HEK293 (cell line): ENCODE results near the gene INF2.

ENCODE experiments used
- ATF2 ChIP-seq: fragments of 450-650 bp; formaldehyde crosslinking; IDR thresholded peaks from 2 replicates; pipeline ENCODE4 v1.5.1; 2016; ENCODE audit warnings: missing biosample characterization, missing genetic modification characterization, low read depth
- CTCF ChIP-seq: fragments of 450-650 bp; formaldehyde crosslinking; IDR thresholded peaks from 2 replicates; pipeline ENCODE4 v1.5.1; 2016; ENCODE audit warnings: missing biosample characterization, missing genetic modification characterization
- MZF1 ChIP-seq: fragments of 450-650 bp; formaldehyde crosslinking; IDR thresholded peaks from 2 replicates; pipeline ENCODE4 v1.5.1; 2017; ENCODE audit warnings: missing biosample characterization, missing genetic modification characterization, borderline replicate concordance
- PATZ1 ChIP-seq: fragments of 450-650 bp; formaldehyde crosslinking; IDR thresholded peaks from 2 replicates; pipeline ENCODE4 v1.5.1; 2016; ENCODE audit warnings: missing biosample characterization, missing genetic modification characterization
- PRDM10 ChIP-seq: fragments of 450-650 bp; formaldehyde crosslinking; IDR thresholded peaks from 2 replicates; pipeline ENCODE4 v1.5.1; 2016; ENCODE audit warnings: missing biosample characterization, missing genetic modification characterization
- REPIN1 ChIP-seq: fragments of 450-650 bp; formaldehyde crosslinking; IDR thresholded peaks from 2 replicates; pipeline ENCODE4 v1.5.1; 2017; ENCODE audit warnings: missing biosample characterization, missing genetic modification characterization, low read depth
- REST ChIP-seq: fragments of 450-650 bp; formaldehyde crosslinking; IDR thresholded peaks from 2 replicates; pipeline ENCODE4 v1.5.1; 2016; ENCODE audit warnings: missing biosample characterization, missing genetic modification characterization
- ZBTB21 ChIP-seq: fragments of 450-650 bp; formaldehyde crosslinking; IDR thresholded peaks from 2 replicates; pipeline ENCODE4 v1.5.1; 2017; ENCODE audit warnings: missing biosample characterization, missing genetic modification characterization
- ZBTB26 ChIP-seq: fragments of 450-650 bp; formaldehyde crosslinking; optimal IDR thresholded peaks from 2 replicates; pipeline ENCODE3; 2016; ENCODE audit warnings: missing biosample characterization, mild to moderate bottlenecking, missing genetic modification characterization
- ZNF140 ChIP-seq: fragments of 450-650 bp; formaldehyde crosslinking; IDR thresholded peaks from 2 replicates; pipeline ENCODE4 v1.5.1; 2016; ENCODE audit warnings: missing biosample characterization, missing genetic modification characterization
- ZNF202 ChIP-seq: fragments of 450-650 bp; formaldehyde crosslinking; IDR thresholded peaks from 2 replicates; pipeline ENCODE4 v1.5.1; 2016; ENCODE audit warnings: missing biosample characterization, missing genetic modification characterization, borderline replicate concordance
- ZNF274 ChIP-seq, 2 experiments: fragments of 200-500 bp in 1 of 2; fragments of 450-650 bp in 1 of 2; sonication (Bioruptor generic) in 1 of 2; formaldehyde crosslinking in 1 of 2; IDR thresholded peaks; 2 replicates each; pipeline versions ENCODE4 v1.5.1 to v1.6.1; 2014 to 2016; ENCODE audit warnings: borderline replicate concordance in 1 of 2, inconsistent platforms in 1 of 2, low read length in 1 of 2, missing biosample characterization in 1 of 2, missing genetic modification characterization in 1 of 2
- ZNF692 ChIP-seq: fragments of 450-650 bp; formaldehyde crosslinking; IDR thresholded peaks from 2 replicates; pipeline ENCODE4 v1.5.1; 2016; ENCODE audit warnings: missing biosample characterization, missing genetic modification characterization
- ZNF776 ChIP-seq: fragments of 450-650 bp; formaldehyde crosslinking; IDR thresholded peaks from 2 replicates; pipeline ENCODE4 v1.5.0; 2017; ENCODE audit warnings: missing biosample characterization, missing genetic modification characterization, borderline replicate concordance

GRCh38 chr14:104661086-104661485 is 28.3 kb upstream of the INF2 start:
- TF ChIP-seq ZBTB26 (tag by site-specific recombination) (no peak), CTCF (no peak), ZNF776 (tag by site-specific recombination) (no peak), MZF1 (tag by site-specific recombination) (no peak), PATZ1 (tag by site-specific recombination) (no peak), ATF2 (tag by site-specific recombination) (no peak), ZNF140 (tag by site-specific recombination) (no peak), ZNF692 (tag by site-specific recombination) (no peak), ZNF202 (tag by site-specific recombination) (no peak), ZNF274 (IDR thresholded peaks at IDR 0.05; ENCODE audit: low read length) (no peak), ZNF274 (tag by site-specific recombination; IDR thresholded peaks at IDR 0.05; ENCODE audit: borderline replicate concordance) (no peak), REPIN1 (tag by site-specific recombination) (no peak), ZBTB21 (tag by site-specific recombination) (no peak), REST (tag by site-specific recombination) (no peak), PRDM10 (tag by site-specific recombination) (no peak)
